GM18519 (cell line): Measurements from ENCODE around the gene SLC9A9.
"Not testable (repeated sequence)": the region's sequence is repeated elsewhere in the genome, so short reads cannot be mapped to it uniquely, and the experiment has no call there.

Experiments used
- ATAC-seq: cut with Tn5 transposase; IDR thresholded peaks from one replicate; pipeline ENCODE4 v1.9.1; 2021; ENCODE audit warnings: mild to moderate bottlenecking, moderate library complexity; ENCODE audit not compliant: unreplicated experiment, low FRiP score

SLC9A9 gene

DNA sequence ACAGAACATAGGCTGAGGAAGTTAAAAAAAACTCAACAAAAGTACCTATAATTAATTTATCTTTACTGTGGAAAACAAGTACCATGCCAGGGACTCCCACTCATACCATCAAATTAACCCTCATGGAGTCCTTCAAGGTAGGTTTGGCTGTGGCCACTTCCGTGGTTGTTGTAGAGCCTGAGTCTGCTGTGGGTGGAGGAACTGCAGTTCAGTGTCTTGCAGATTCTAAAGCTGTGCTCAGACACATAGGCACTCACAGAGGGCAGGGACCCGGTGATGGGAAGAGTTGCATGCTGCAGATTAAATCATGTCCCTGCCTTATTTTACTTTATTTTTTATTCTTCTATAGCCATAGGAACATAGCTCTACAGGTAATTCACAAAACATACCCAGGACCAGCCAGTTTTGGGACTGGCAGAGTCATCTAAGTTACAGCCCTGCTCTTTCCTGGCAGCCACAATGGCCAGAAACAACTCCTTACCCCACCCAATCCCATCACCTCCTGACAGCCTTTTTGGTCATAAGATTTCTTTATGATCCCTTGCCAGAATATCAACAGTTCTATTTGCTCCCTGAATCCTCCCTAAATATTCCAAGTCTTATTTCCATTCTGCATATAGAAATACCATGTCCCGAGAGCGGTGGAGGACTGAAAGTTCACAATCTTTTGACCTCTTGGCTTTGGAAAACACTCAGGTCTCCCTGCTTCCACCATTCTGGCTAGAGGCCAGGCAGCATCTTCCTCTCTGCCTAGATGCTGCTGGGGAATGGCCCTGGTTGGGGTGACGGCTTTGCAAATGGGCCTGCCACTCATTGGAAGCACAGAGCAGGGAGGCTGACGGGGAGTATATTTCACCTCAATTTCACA lies 535.0 kb downstream of the SLC9A9 start:
- ATAC-seq: no peak

DNA sequence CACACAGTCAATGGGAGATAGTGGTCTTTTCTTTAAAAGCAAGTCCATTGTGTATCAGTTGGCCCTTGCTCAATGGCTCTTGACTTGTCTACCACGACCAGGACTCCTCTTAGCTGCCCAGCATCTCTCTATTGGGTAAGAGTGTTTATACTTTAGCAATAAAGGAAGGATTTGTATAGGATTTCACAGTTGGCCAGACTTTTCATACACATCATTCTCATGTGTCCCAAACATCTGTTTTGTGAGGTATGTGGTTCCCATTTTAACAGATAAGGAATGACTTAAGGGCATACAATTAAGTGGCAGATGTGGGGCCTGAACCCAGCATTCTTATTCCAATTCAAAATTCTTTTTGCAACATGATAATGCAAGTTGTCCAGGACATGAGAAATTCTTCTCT lies 537.2 kb downstream of the SLC9A9 start:
- ATAC-seq: no peak

GRCh38 chr3:143309705-143310104 lies 538.6 kb downstream of the SLC9A9 start:
- no peak for ATAC-seq

GRCh38 chr3:143307613-143308183 lies 540.6 kb downstream of the SLC9A9 start:
- ATAC-seq: no peak

DNA sequence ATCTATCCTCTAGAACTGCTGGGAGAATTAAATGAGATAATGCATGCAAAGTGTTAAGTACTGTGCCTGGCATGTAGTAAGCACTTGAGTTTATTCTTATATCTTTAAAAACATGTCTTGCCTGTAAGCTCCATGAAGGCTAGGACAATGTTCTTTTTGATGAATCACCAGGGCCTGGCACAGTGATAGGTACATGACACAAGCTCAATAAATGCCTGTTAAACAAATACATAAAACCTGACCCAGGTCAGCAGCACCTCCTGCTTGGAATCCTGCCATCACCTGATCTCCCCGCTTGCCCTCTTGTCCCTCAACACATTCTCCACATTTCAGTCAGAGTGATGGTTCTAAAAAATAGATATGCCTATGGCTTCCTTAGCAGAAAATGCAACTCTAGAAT lies 541.9 kb downstream of the SLC9A9 start:
- no peak for ATAC-seq

DNA sequence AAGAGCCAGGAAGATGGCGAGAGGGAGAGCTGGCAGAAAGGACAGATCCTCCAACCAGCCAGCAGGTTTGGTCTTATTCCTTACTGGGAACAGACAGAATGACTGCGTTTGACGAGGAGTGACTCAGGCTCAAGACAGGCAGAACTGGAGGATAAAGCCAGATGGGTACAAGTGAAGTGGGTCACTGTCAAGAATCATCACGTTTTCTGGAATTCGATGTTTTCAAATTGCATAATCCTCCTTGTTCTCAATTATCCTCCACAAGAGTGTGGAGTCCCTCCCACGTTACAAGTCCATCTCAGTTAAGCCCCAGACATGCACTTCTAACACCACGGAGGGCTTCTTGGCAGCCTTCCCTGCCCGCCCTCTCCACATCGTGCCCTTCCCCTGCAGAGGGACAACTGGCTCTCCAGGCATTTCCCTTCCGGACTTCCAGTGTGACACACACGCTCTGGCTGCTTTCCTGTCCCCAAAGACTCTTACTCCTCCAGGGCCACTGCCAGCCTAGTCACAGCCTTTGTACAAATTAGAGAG lies 545.6 kb downstream of the SLC9A9 start:
- no peak for ATAC-seq

GRCh38 chr3:143301031-143301901 lies 547.0 kb downstream of the SLC9A9 start:
- ATAC-seq: no peak

DNA sequence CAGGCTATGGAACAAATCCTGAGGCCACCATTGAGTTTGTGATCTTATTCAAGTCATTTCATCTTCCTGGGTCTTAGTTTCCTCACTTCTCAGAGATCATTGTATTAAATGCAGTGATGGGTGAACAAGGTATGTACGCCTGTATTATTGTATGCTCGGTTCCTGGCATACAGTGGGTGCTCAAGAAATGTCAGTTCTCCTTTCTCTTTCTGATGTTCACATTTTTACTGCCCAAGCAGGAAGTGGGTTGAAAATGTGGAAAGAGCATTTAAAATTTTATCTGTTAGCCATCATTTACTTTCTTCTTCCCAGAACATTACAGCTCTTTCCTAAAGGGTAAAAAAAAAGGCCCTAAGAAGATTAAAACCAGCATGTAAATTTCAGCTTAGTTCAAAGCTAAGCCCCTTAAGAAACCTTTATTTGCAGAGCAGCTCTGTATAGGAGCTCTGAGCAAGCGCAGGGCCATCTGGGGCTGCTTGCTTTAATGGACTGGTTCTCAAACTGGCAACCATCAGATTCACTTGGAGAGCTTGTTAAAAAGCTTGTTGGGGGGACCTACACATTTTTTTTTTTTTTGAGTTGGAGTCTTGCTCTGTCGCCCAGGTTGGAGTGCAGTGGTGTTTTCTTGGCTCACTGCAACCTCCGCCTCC lies 549.3 kb downstream of the SLC9A9 start:
- ATAC-seq: no peak

DNA sequence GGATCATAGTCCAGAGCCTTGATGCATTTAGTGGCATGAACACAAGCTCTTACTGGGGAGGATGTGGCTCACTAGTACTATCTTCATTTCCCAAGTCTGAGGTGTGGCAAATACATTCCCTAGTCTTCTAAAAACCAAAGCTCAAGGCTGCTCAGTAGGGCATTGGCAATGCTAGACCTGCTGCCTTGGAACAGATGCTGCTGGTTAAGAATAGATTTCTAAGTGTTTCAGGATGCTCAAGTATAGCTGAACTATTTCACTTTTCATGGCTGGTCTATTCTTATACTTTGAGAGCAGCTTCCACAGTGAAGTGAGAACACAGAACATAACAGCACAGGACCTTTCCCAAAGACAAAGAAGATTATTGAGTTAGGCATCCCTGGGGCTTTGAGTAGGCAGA lies 549.9 kb downstream of the SLC9A9 start:
- ATAC-seq: no peak

- ATAC-seq: no peak
Measured at GRCh38 chr3:143295201-143296080, 552.8 kb downstream of the SLC9A9 start.

- ATAC-seq: peak; percentile 68
Measured at GRCh38 chr3:143294188-143294587, 554.1 kb downstream of the SLC9A9 start.

- ATAC-seq: no peak
Measured at GRCh38 chr3:143291836-143292447, 556.3 kb downstream of the SLC9A9 start.

DNA sequence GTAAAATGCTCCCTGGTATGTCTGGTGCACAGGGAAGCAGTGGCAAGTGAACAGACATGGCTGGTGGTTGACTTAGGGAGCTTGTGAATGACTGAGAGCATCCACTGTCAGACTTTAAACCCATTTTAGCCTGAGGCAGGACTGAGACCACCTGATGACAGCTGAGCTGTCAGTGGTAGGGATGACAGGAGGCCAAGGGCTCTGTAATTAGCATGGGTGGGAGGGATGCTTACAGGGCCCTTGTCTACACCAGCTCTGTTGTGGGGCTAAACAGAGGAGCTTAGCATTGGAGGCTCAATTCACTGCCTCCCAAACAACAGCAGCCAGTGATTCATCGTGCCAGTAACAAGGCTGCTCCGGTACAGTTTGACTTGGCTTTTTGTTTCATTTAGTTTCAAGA lies 559.3 kb downstream of the SLC9A9 start:
- ATAC-seq: no peak

DNA sequence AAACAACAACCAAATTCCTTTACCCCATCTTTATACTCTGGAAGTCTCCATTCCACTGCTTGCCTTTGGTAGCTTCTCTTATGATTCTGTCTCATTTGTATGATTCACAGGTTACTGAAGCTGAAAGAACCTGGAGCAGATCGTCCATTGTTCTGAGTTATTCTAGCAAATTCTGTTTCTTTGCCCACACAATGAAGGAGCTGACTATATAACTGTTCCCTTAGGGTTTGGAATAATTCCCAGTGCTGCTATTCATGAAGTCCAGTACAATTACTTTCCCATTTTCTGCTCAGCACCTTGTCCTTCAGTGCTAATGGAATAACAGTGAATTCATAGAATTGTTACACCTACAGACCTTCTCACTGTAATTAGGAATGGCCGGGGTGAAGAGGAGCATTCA lies 560.9 kb downstream of the SLC9A9 start:
- no peak for ATAC-seq

- no peak for ATAC-seq
Measured at GRCh38 chr3:143286392-143287010, 561.8 kb downstream of the SLC9A9 start.

- ATAC-seq: no peak
Measured at GRCh38 chr3:143283432-143284128, 564.7 kb downstream of the SLC9A9 start.

GRCh38 chr3:143280984-143281383 lies 567.3 kb downstream of the SLC9A9 start:
- no peak for ATAC-seq

- ATAC-seq: not testable (repeated sequence)
Measured at GRCh38 chr3:143279567-143279966, 568.7 kb downstream of the SLC9A9 start.
